ENCODE measurements around the gene TSACC. TPM values are rescaled to one million over a fixed set of nuclear protein-coding genes. Genes with fewer than 3 reads are reported as not detected.
"Not testable (repeated sequence)": the region's sequence is repeated elsewhere in the genome, so short reads cannot be mapped to it uniquely, and the experiment has no call there.

TSACC gene
- total RNA-seq, 1 experiment from 2014 or later: not detected

DNA sequence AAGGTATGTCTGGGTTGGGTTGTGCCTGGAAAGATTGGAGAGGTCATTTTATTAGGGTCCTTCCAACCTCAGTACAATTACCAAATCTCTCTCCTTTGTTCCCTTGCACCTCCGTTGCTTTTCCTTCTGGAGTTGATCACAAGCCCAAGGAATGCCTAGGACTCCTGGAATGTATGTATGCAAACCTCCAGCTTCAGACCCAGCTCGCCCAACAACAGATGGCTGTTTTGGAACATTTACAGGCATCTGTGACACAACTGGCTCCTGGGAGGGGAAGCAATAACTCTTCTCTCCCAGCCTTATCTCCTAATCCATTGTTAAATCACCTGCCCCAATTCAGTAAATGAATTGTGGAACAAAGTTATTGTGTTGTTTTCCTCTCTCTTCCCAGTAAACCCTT lies 8.3 kb downstream of the TSACC start:
- no peak for DNase-seq (ENCODE audit: low read depth)

DNA sequence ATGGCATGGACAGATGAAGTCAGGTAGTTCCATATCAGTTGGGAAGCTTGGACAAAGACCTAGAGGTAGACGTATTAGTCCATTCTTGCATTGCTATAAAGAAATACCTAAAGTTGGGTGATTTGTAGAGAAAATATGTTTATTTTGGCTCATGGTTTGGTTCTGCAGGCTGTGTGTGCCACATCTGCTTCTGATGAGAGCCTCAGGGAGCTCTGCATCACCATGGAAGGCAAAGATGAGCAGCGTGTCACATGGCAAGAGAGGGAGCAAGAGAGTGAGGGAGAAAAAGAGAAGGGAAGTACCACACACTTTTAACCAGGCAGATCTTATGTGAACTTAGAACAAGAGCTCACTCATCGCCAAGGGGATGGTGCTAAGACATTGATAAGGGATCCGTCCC lies 9.0 kb downstream of the TSACC start:
- DNase-seq (ENCODE audit: low read depth): no peak

DNA sequence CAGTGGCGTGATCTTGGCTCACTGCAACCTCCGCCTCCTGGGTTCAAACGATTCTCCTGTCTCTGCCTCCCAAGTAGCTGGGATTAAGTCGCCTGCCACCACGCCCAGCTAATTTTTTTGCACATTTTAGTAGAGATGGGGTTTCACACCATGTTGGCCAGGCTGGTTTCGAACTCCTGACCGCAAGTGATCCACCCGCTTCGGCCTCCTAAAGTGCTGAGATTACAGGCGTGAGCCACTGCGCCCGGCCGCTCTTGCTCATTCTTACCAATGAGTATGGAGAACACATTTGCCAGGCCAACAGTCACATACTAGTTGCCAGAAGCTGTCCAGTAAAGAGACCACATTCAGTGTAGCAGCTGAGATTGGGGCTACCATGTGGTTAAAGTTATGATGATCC lies 14.2 kb downstream of the TSACC start:
- DNase-seq (ENCODE audit: low read depth): not testable (repeated sequence)

DNA sequence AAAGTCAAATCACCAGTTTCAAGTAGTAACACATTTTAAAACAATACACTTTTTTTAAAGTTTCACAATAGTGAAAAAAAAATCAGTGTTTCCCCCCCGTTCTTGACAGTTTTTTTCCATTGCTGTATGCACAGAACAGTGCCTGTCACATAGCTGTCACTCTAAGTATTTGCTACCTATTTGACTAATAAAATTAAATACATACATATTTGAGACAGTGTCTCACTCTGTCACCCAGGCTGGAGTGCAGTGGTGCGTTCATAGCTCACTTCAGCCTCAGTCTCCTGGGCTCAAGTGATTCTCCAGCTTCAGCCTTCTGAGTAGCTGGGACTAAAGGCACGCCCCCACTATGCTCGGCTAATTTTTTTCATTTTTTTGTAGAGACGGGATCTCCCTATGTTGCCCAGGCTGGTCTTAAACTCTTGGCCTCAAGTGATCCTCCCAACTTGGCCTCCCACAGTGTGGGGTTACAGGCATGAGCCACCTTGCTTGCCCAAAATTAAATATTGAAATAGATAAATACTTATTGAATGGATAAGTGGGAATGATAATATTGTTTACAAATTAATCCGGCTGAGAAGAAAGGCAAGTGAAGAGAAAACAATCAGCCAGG lies 18.0 kb downstream of the TSACC start:
- no peak for DNase-seq (ENCODE audit: low read depth)

DNA sequence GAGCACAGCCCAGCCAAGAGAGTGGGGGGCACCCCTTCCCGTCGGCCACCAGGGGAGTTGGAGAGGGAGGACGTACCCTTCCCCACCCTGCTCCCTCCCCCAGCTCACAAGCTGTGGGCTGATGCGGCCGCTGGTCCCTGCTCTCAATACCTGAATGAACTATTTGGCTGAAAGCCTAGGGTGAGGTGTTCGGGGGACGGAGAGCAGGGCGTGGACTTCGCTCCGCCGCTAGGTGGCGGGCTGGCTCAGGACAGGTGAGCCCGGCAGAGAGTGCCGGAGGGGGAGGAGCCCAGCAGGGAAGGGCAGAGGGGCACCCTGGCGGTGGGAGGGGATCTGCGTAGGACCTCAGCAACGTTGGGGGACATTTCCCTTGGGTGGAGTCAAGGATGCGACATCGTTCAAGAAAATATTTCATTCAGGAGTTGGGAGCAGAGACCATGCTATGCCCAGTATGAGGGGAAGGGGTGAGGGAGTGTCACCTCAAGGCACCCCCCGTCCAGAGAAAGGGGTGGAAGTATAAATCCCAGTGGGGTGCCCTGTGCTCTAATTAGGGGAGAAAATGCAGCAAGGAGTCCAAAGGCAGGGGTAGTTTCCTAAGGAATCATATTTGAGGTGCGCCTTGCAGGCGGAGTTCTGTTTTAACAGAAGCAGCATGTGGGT lies 18.7 kb downstream of the TSACC start:
- DNase-seq (ENCODE audit: low read depth): peak; percentile 33

DNA sequence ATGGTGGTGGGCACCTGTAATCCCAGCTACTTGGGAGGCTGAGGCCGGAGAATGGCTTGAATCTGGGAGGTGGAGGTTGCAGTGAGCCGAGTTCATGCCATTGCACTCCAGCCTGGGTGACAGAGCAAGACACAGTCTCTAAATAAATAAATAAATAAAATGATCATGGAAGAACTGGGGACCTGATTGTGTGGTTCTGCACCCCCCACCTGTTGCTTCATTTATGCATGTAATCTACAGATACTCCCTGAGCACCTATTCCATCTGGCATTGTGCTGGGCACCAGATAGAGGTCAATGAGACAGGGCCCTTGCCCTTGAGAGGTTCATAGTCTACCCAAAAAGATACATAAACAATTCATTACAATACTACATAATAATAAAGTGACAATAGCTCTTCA lies 19.7 kb downstream of the TSACC start:
- DNase-seq (ENCODE audit: low read depth): no peak

DNA sequence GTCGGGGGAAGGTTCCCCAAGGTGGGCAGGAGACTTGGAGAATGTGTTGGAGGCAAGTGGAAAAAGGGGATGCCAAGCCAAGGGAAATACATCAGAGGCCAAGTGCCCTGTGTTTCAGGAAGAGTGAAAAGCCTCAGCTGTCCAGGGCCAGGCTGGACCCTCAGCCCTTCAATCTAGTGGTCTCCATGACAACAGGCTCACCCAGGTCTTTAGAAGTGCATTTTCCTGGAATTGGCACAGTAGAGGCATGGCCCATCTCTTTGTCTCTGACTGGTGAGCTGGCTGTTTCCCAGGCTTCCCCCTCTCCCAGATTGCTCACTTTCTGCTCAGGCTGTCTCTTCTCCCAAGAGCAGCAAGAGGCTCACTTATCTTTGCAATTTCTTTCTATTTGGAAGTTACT lies 20.3 kb downstream of the TSACC start:
- no peak for DNase-seq (ENCODE audit: low read depth)

DNA sequence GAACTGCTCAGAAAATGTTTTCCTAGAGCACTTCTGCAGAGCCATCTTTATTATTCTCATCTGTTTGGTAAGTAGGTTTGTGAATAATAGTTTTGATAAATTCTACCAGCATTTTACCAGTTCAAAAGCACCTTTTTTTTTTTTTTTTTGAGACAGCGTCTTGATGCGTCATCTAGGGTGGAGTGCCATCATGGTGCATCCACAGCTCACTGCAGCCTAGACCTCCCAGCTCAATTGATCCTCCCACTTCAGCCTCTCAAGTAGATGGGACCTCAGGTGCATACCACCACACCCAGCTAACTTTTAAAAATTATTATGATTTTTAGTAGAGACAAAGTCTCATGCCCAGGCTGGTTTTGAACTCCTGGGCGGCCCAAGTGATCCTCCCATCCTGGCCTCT lies 20.9 kb downstream of the TSACC start:
- no peak for DNase-seq (ENCODE audit: low read depth)

DNA sequence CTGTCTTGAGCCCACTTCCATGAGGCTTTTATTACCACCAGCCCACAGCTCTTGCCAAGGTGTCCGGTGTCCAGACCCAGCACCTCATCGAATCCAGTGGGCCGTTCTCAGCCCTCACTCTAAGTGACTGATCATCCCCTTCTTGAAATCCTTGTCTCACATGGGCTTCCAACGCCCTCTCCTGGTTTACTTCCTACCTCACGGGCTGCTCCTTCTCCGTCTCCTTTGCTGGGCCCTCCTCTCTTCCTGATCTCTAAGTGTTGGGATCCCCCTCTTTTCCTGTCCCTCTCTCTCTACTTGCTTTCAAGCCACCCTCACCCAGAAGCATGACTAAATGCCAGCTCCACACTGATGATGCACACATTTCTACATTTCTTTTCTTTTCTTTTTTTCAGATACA lies 21.6 kb downstream of the TSACC start:
- DNase-seq (ENCODE audit: low read depth): peak; percentile 44

DNA sequence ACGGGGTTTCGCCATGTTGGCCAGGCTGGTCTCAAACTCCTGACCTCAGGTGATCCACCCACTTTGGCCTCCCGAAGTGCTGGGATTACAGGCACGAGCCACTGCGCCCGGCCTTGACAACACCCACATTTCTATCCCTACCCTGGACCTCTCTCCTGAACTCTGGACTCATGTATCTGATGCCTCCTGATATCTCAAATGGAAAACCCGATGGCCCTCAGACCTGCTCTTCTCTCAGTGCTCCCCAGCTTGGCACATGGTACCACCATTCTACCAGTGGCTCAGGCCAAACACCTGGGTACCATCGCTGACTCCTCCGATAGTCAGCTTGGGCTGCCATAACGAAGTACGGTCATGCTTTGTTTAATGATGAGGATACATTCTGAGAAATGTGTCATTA lies 22.2 kb downstream of the TSACC start:
- DNase-seq (ENCODE audit: low read depth): no peak

DNA sequence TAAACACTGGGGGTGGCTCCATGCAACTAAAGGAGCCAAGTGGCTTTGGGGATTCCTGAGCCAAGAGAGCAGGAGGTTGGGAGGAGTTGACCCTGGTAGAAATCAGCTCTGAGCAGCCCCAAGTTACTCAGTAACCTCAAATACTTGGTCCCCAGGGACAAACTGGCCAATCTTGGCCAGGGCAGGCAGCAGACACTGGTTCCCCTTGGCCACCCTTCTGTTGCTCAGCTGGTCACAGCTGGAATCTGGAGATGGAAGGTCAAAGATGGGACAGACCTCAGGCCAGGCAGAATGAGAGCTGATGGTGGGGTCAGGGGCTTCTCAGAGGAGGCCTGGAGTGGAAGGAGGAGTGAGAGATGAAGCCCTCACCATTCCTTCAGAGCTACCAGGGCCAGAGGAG lies 27.4 kb downstream of the TSACC start:
- DNase-seq (ENCODE audit: low read depth): no peak

DNA sequence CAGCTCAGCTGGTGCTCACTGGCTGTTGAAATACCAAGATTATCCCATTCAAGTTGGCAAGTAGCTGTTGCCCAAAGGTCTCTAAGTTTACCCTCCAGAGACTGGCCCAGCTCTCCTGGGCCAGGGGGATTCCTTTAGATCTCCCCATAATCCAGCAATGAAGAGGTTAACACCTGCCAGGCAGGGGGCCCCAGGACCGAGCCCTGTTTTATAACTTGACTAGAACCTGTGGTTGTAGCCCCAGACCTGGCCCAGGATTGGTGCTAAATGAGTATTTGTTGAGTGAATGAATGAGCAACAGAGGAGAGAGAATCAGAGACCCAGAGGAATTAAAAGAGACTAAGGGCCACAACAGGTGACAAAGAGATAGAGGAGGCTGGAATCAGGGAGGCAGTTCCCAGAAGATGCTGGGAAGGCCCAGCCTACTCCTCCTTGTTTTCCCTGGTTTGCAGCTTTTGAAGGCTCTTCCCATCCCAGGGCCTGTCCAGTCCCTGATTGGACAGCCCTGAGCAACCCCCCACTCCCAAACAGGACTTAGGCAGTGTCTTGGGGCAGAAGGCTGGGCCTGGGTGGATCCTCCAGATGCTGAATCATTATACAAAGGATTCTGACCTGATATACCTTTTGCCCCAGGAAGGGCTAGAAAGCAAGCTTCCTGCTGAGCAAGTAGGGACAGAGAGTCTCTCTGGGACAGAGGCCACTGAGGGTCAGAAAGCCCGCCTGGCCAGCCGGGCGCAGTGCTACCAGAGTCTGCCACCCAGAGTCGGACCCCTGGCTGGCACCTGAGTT lies 28.2 kb downstream of the TSACC start:
- DNase-seq (ENCODE audit: low read depth): no peak

DNA sequence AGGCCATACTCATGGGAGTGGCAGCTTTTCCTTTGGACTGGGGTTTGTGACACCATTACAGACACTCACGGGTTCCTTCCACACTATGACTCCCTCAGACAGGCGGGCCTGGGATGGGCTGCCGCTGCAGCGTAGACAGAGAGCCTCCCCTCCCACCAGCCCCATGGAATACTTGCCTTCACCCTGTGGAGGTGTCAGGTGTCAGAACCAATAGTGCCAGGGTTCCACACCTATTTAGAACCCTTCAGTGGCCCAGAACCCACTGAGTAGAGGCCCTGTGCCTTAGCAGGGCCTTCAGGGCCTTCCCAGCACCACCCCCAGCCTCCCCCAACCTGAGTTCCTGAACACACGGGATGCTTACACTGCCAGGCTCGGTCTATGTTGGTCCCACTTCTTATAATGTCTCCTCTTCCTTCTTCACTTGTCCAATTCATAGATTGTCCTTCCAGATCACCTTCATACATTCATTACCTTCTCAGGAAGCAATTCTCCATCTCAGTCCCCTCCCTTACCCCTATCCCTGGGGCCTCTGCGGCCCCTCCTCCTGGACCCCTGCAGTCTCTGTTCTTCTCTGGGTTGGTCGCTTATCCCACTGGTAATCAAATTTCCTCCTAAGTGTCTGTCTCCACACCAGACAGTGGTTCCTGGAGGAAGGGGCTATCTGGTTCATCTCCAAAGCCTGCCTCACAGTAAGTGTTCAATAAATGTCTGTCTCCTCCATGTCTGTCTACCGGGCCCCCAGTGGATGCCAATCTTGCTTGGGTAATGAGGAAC lies 29.2 kb downstream of the TSACC start:
- no peak for DNase-seq (ENCODE audit: low read depth)

DNA sequence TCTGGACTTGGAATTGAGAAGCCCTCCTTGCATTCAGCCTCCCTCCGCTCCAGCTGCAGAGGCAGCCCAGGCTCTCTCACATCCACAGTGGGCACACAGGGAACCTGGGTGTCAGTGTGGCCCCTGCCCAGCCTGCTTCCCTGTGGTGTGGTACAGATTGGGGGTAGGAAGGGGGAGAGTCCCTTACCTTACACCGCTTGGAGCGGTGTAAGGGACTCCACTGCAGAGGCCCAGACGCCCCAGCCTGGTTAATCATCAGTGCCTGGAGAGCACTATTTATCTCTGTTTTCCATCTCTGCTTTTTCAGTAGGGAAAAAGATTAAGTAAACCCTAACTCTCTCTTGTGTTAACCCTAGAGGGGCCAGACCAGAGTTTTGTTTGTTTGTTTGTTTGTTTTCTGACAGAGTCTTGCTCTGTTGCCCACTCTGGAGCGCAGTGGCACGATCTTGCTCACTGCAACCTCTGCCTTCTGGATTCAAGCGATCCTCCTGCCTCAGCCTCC lies 29.9 kb downstream of the TSACC start:
- no peak for DNase-seq (ENCODE audit: low read depth)

DNA sequence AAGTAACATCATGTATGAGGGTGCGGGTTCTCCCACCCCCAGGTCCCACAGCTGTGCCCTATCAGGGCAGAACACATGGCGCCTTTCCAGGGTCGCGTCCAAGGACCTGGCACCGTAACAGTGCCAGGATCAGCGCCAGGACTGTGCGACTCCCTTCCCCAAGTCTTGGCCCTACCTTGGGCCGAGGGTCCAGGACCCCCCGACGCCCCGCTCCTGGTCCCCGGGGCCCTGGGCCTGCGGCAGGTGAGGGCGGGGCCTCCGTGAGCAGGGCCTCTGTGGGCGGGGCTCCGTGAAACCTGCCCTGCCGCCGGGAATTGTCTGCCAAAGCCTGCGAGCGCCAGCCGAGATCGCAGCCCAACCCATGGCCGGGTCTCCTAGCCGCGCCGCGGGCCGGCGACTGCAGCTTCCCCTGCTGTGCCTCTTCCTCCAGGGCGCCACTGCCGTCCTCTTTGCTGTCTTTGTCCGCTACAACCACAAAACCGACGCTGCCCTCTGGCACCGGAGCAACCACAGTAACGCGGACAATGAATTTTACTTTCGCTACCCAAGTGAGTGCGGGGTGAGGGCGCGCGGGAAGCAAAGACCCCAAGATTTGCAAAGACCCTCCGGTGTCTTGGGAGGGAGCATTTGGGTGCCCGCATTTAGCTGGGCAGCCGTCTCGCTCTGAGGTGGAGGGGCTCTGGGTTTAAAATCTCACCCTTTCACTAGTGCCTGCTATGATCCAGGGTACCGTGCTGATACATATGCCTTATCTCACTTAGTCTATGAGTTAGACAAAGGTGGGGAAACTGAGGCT lies 30.8 kb downstream of the TSACC start, which contains the start of gene RHBG:
RHBG (plus strand) TSS at position 323 of the 796 bp plus-strand sequence; CDS start at position 362, 39 bp downstream.
- DNase-seq (ENCODE audit: low read depth): peak; percentile 40

DNA sequence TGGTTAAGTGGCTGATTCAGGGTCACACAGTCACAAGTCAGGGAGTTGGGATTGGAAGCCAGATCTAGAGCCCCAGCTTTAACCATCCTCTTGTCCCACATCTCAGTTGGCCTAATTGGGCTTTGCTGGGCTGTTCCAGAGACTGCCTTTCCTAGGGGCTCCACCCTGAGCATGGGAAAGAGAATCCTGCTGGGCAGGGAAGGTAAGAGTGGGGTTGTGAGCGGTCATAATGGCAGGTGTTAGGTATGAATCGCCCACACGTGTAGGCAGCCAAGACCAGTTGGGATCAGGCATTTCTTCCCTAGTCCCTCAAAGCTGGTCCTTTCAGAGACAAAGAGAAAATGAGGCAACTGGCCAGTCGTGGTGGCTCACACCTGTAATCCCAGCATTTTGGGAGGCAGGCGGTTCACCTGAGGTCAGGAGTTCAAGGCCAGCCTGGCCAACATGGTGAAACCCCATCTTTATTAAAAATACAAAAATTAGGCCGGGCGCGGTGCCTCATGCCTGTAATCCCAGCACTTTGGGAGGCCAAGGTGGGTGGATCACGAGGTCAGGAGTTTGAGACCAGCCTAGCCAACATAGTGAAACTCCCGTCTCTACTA lies 31.5 kb downstream of the TSACC start:
- DNase-seq (ENCODE audit: low read depth): not testable (repeated sequence)

DNA sequence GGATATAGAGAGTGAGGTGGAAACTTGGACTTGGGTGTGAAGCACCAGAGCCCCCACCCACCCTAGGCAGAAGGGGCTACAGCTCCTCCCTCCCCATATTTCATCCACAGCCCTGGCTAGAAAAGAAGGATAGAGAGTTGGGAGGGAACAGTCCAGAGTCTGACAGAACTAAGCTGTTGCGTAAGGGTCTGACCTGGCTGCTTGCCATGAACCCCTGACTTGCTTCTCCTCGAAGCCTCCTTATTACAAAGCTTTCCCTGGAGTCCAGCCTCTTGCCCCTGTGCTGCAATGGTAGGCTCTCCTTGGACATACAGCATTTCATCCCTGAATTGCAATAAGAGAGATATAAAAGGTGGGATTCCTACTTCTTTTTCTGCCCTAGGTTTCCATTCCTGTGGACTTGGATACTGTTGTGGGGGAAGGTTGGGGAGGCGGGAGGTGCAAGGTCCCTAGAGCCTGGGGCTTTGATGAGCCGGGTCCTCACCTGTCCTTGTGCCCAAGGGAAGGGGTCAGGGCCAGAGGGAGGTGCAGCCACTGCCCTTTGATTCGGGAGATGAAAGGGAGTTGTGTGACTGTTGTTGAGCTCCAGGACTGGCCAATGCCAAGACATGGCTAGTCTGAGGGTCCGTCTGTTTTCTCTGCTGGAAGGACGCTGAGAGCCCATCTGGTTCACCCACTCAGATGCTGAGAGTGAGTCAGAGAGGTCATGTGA lies 33.4 kb downstream of the TSACC start:
- no peak for DNase-seq (ENCODE audit: low read depth)

DNA sequence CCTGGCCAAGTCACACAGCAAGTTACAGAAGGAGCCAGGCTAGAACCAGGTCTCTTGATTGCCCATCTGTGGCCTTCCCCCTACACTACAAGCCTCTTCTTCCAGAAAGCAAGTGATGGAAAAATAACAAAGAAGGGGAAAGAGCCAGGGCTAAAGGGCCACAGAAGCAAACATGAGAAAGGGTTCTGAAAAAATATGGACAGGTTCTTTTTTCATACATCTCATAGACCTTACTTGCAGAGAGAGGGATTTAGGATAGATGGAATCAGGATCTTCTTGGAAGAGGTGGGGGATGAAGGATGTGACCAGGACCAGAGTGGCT lies 33.9 kb downstream of the TSACC start:
- DNase-seq (ENCODE audit: low read depth): peak; percentile 26

DNA sequence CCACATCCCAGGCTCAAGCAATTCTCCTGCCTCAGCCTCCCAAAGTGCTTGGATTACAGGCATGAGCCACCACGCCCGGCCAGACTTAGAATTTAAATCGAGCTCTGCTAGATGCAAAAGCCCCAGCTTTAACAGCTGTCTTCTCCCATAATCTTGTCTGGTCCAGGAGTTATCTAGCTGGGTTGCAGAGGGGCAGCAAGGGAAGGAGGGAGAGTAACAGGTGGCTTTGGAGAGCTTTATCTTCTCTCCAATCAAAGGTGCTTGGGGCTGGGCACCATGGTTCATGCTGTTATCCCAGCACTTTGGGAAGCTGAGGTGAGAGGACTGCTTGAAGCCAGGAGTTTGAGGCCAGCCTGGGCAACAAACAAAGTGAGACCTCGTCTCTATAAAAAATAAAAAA lies 34.5 kb downstream of the TSACC start:
- DNase-seq (ENCODE audit: low read depth): no peak

DNA sequence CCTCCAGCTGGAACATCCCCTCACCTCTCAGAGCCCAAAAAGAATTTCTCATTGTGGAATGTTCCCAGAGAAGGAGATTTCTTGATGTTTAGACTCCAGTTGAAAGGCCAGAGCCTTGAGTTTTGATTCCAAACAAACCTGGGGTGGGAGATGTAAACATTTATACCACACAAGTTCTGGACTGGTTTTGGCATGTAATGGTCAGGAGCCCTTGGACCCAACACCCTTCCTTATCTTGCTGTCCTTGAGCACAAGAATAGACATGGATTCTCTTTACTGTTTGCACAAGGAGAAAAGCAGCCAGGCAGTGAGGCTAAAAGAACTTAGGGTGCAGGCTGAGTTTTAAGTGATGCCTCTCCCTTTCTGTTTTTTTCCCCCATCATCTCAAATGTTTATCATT lies 35.2 kb downstream of the TSACC start:
- DNase-seq (ENCODE audit: low read depth): no peak
